Hepatocyte (in vitro differentiated cells): Measurements from ENCODE around the gene PHF20. TPM values are rescaled to one million over a fixed set of nuclear protein-coding genes. Genes with fewer than 3 reads are reported as not detected.
"Not testable (repeated sequence)": the region's sequence is repeated elsewhere in the genome, so short reads cannot be mapped to it uniquely, and the experiment has no call there.

Source experiments
- DNase-seq: peaks from one replicate; pipeline ENCODE4 v3.0.0-alpha.2; 2016; ENCODE audit warnings: low spot score
- H2AFZ ChIP-seq: fragments of 200-600 bp; sonication (generic); 2 replicates; pipeline ENCODE4 v1.6.0; 2016; ENCODE audit warnings: antibody characterized with exemption, mild to moderate bottlenecking
- H3K27ac ChIP-seq: fragments of 200-600 bp; sonication (generic); 2 replicates; pipeline ENCODE4 v1.5.1; 2016; ENCODE audit warnings: mild to moderate bottlenecking
- H3K27me3 ChIP-seq: fragments of 200-600 bp; sonication (generic); 2 replicates; pipeline ENCODE4 v1.6.1; 2016
- H3K36me3 ChIP-seq: fragments of 200-600 bp; sonication (generic); replicated peaks from 2 replicates; pipeline ENCODE4 v1.5.1; 2016; ENCODE audit warnings: low read depth; ENCODE audit not compliant: insufficient read depth
- H3K4me1 ChIP-seq: fragments of 200-600 bp; sonication (generic); 2 replicates; pipeline ENCODE4 v1.5.1; 2016; ENCODE audit warnings: mild to moderate bottlenecking, moderate library complexity; ENCODE audit not compliant: insufficient read depth
- H3K4me2 ChIP-seq: fragments of 200-600 bp; sonication (generic); 2 replicates; pipeline ENCODE4 v1.6.0; 2016
- H3K4me3 ChIP-seq: fragments of 200-600 bp; sonication (generic); 2 replicates; pipeline ENCODE4 v1.5.1; 2016; ENCODE audit warnings: mild to moderate bottlenecking
- H3K79me2 ChIP-seq: fragments of 200-600 bp; sonication (generic); 2 replicates; pipeline ENCODE4 v1.6.0; 2017; ENCODE audit warnings: mild to moderate bottlenecking
- H3K9me2 ChIP-seq: fragments of 200-600 bp; sonication (generic); replicated peaks from 2 replicates; pipeline ENCODE4 v1.6.0; 2017; ENCODE audit warnings: mild to moderate bottlenecking; ENCODE audit not compliant: insufficient read depth
- H3K9me3 ChIP-seq: fragments of 200-600 bp; sonication (generic); 2 replicates; pipeline ENCODE4 v1.5.1; 2016; ENCODE audit warnings: low read depth, mild to moderate bottlenecking
- H4K20me1 ChIP-seq: fragments of 200-600 bp; sonication (generic); 2 replicates; pipeline ENCODE4 v1.6.0; 2016; ENCODE audit warnings: mild to moderate bottlenecking; ENCODE audit not compliant: insufficient read depth, poor library complexity, severe bottlenecking
- EZH2 ChIP-seq: fragments of 200-600 bp; sonication (generic); IDR thresholded peaks from 2 replicates; pipeline ENCODE4 v1.6.1; 2016; ENCODE audit warnings: antibody characterized with exemption, mild to moderate bottlenecking, borderline replicate concordance
- EZH2phosphoT487 ChIP-seq: fragments of 200-600 bp; sonication (generic); IDR thresholded peaks from one replicate; pipeline ENCODE4 v1.6.1; 2018; ENCODE audit warnings: antibody characterized with exemption, mild to moderate bottlenecking, low read depth, moderate library complexity; ENCODE audit not compliant: unreplicated experiment, severe bottlenecking
- WGBS: methylation state at CpG from one replicate; pipeline ENCODE4 v1.1.6; 2016; ENCODE audit warnings: low lambda C conversion rate; ENCODE audit errors: missing lambda C conversion rate; 5-methylcytosine and 5-hydroxymethylcytosine counted together
- polyA plus RNA-seq: library from polyadenylated mRNA; unstranded; fragments of >200 nt; fragmentation: Nextera tagmentation; extraction: Ambion mirVana; gene quantifications from 2 replicates; pipeline ENCODE4 v1.2.1, GENCODE V29; 2016
- total RNA-seq: library from RNA; depleted of rRNA; stranded (reverse); fragments of >200 nt; gene quantifications from 2 replicates; pipeline ENCODE4 v1.2.3, GENCODE V29; 2014
- TF ChIP-seq, protein P1 (sequence below): fragments of 200-600 bp; sonication (generic); IDR thresholded peaks from 2 replicates; pipeline ENCODE4 v1.5.1; 2016; ENCODE audit warnings: antibody characterized with exemption, mild to moderate bottlenecking; ENCODE audit not compliant: poor library complexity

The PHF20 gene
- total and polyA plus RNA-seq, 2 experiments from 2014 or later: 24.0 to 24.2 TPM

DNA sequence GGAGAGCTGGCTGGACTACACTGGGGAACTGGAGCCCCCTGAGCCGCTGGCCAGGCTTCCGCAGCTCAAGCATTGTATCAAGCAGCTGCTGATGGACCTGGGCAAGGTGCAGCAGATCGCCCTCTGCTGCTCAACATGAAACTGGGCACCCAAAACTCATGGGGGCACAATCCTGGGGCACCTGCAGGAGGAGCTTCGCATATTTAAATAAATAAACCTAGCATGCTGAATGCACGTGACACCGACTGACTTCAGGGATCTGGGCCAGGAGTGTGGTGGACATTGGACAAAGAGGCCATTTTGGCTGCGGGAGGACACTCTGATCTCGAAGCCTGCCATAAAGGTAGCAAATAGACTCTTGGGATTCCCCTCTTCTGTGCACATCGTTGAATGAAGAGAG lies 175.7 kb downstream of the PHF20 start:
- Histone ChIP-seq H3K4me1 (peaks cover 6% of the 10 kb centered on the region), H4K20me1 (no peaks in the 10 kb centered on the region), H3K4me2 (no peak overlapping the region), H3K27me3 (no peaks in the 10 kb centered on the region), H3K9me3 (no peaks in the 10 kb centered on the region), H3K4me3 (no peak overlapping the region), H3K36me3 (no peaks in the 10 kb centered on the region), H2AFZ (no peak overlapping the region), H3K9me2 (no peaks in the 10 kb centered on the region), H3K27ac (no peak overlapping the region), H3K79me2 (peaks cover 27% of the 10 kb centered on the region)
- 84% methylated on average over 9 of the region's 9 CpGs for WGBS
- DNase-seq: peak; percentile 13
- TF ChIP-seq, protein P1, sequence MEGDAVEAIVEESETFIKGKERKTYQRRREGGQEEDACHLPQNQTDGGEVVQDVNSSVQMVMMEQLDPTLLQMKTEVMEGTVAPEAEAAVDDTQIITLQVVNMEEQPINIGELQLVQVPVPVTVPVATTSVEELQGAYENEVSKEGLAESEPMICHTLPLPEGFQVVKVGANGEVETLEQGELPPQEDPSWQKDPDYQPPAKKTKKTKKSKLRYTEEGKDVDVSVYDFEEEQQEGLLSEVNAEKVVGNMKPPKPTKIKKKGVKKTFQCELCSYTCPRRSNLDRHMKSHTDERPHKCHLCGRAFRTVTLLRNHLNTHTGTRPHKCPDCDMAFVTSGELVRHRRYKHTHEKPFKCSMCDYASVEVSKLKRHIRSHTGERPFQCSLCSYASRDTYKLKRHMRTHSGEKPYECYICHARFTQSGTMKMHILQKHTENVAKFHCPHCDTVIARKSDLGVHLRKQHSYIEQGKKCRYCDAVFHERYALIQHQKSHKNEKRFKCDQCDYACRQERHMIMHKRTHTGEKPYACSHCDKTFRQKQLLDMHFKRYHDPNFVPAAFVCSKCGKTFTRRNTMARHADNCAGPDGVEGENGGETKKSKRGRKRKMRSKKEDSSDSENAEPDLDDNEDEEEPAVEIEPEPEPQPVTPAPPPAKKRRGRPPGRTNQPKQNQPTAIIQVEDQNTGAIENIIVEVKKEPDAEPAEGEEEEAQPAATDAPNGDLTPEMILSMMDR: peak; percentile 25
- no peak for TF ChIP-seq EZH2
- TF ChIP-seq EZH2phosphoT487: no peak

DNA sequence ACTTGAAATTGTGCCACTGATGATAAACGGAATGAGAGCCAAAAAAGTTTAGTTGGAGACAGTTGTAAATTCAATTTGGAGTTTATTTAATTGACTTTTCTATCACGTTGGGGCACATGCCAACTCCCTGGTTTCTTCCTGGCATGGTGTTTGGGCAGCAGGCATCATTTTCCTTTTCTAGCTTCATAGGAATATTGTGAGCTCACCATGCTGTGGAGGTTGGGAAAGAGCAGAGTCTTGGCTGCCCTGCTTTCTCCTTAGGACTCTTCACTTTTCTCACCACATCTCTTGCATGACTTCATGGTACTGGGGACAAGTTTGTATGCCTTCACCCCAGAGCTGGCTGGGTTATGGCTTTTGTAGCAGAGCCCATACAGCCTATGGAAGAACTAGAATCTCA lies 176.1 kb downstream of the PHF20 start:
- WGBS: 100% methylated on average over 2 of the region's 2 CpGs
- peaks cover 31% of the 10 kb centered on the region for H3K79me2 ChIP-seq

DNA sequence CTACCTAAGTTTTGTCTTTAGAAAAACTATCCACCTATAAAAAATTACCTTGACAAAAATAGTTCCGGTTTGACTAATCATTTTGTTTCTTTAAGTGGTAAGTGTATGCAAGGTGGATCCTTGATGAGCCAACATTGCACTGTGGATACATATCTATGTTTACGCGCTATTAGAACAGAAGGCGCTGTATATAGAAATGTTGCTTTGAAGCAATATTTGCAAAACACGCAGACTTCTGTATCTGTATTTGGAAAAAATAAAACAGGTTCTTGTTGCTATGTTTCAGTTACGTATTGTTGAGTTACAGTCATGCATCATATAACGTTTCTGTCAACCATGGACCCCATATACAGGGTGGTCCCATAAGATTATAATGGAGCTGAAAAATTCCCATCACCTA lies 178.3 kb downstream of the PHF20 start:
- no peaks in the 10 kb centered on the region for H3K9me3 ChIP-seq
- no peaks in the 10 kb centered on the region for H4K20me1 ChIP-seq
- H3K36me3 ChIP-seq: no peaks in the 10 kb centered on the region
- H3K4me1 ChIP-seq: peaks cover 13% of the 10 kb centered on the region
- H3K27me3 ChIP-seq: no peaks in the 10 kb centered on the region
- no peak overlapping the region for H2AFZ ChIP-seq
- no peak overlapping the region for H3K27ac ChIP-seq
- no peak overlapping the region for H3K4me2 ChIP-seq
- peaks cover 38% of the 10 kb centered on the region for H3K79me2 ChIP-seq
- H3K4me3 ChIP-seq: no peak overlapping the region
- H3K9me2 ChIP-seq: no peaks in the 10 kb centered on the region
- TF ChIP-seq EZH2phosphoT487 (no peak), EZH2 (no peak)
- TF ChIP-seq, protein P1: no peak
- no peak for DNase-seq
- WGBS: 96% methylated on average over 7 of the region's 7 CpGs

More for the DNA sequence above, 176.1 kb downstream of the PHF20 start:
- Histone ChIP-seq H3K9me3 (no peaks in the 10 kb centered on the region), H3K36me3 (no peaks in the 10 kb centered on the region), H3K9me2 (no peaks in the 10 kb centered on the region), H3K27me3 (no peaks in the 10 kb centered on the region), H2AFZ (no peak overlapping the region), H3K27ac (no peak overlapping the region), H3K4me3 (no peak overlapping the region), H3K4me1 (peaks cover 11% of the 10 kb centered on the region), H4K20me1 (no peaks in the 10 kb centered on the region), H3K4me2 (no peak overlapping the region)
- TF ChIP-seq, protein P1: no peak
- TF ChIP-seq EZH2phosphoT487: no peak
- TF ChIP-seq EZH2: no peak
- DNase-seq: no peak

DNA sequence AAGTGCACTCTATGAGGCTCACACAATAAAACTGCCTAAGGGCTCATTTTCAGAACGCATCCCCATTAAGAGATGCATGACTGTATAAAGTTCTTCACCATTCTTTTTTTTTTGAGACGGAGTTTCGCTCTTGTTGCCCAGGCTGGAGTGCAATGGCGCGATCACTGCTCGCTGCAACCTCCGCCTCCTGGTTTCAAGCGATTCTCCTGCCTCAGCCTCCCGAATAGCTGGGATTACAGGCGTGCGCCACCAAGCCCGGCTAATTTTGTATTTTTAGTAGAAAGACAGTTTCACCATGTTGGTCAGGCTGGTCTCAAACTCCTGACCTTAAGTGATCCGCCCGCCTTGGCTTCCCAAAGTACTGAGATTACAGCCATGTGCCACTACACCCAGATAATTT lies 180.3 kb downstream of the PHF20 start:
- H2AFZ ChIP-seq, H3K9me3 ChIP-seq, DNase-seq, H3K27me3 ChIP-seq, H3K9me2 ChIP-seq, H4K20me1 ChIP-seq, H3K36me3 ChIP-seq, H3K4me3 ChIP-seq: not testable (repeated sequence)
- peaks cover 38% of the 10 kb centered on the region for H3K79me2 ChIP-seq
- over 99% methylated on average over 14 of the region's 14 CpGs for WGBS
- peak overlapping the region; percentile 89 for H3K4me2 ChIP-seq
- peaks cover 17% of the 10 kb centered on the region for H3K4me1 ChIP-seq
- H3K27ac ChIP-seq: peak overlapping the region; percentile 99
